H1 (cell line): ENCODE measurements around the gene CLASP2. TPM values are rescaled to one million over a fixed set of nuclear protein-coding genes. Genes with fewer than 3 reads are reported as not detected.
"Not testable (repeated sequence)": the region's sequence is repeated elsewhere in the genome, so short reads cannot be mapped to it uniquely, and the experiment has no call there.

Source experiments
- CTCF ChIA-PET: fragments of 300-600 bp; sonication (Branson Sonifier 250); formaldehyde crosslinking; loops from one replicate; lab custom pipeline; 2021; ENCODE audit not compliant: partially characterized antibody; lab: Charles Lee
- POLR2A ChIA-PET: fragments of 300-600 bp; sonication (Branson Sonifier 250); formaldehyde crosslinking; loops from one replicate; lab custom pipeline; 2021; ENCODE audit warnings: inconsistent platforms; ENCODE audit not compliant: partially characterized antibody; lab: Charles Lee
- DNase-seq, 2 experiments: peaks; one replicate each; pipeline versions ENCODE4 v3.0.0 to v3.0.0-alpha.2; 2010 to 2022; ENCODE audit warnings: low spot score in 2 of 2, low read depth in 1 of 2, mixed read lengths in 1 of 2
- FAIRE-seq: peaks from 2 replicates; lab custom pipeline; 2011; peaks lifted over from hg19 to GRCh38; lab: Jason Lieb, UNC
- H2AFZ ChIP-seq: 2 replicates; pipeline ENCODE4 v1.8.1; 2012; ENCODE audit warnings: low read length, inconsistent platforms
- H2AK5ac ChIP-seq: 2 replicates; pipeline ENCODE4 v1.6.1; 2013; ENCODE audit warnings: low read depth, low read length
- H2BK120ac ChIP-seq: replicated peaks from 2 replicates; pipeline ENCODE3; 2013; ENCODE audit warnings: low read depth, low read length, inconsistent platforms
- H2BK12ac ChIP-seq: 2 replicates; pipeline ENCODE4 v1.6.1; 2013; ENCODE audit warnings: low read depth, low read length
- H2BK15ac ChIP-seq: 2 replicates; pipeline ENCODE4 v1.6.1; 2013; ENCODE audit warnings: low read length
- H2BK20ac ChIP-seq: 2 replicates; pipeline ENCODE4 v1.6.1; 2013; ENCODE audit warnings: low read length
- H2BK5ac ChIP-seq: 2 replicates; pipeline ENCODE4 v1.6.1; 2013; ENCODE audit warnings: low read depth, low read length
- H3K14ac ChIP-seq: 2 replicates; pipeline ENCODE4 v1.6.1; 2013; ENCODE audit warnings: inconsistent platforms; ENCODE audit not compliant: insufficient read length
- H3K18ac ChIP-seq: 2 replicates; pipeline ENCODE4 v1.6.1; 2013; ENCODE audit warnings: low read length; ENCODE audit errors: extremely low read depth
- H3K23ac ChIP-seq: 2 replicates; pipeline ENCODE4 v1.6.1; 2013; ENCODE audit warnings: inconsistent platforms; ENCODE audit not compliant: insufficient read length
- H3K23me2 ChIP-seq: 2 replicates; pipeline ENCODE4 v1.6.1; 2013; ENCODE audit warnings: low read depth, low read length
- H3K27ac ChIP-seq: 2 replicates; pipeline ENCODE4 v1.6.1; 2011; ENCODE audit warnings: low read depth, low read length, inconsistent platforms
- H3K27me3 ChIP-seq, 4 experiments: replicated peaks in 1 of 4; 1 replicate in 1 of 4; 2 replicates in 3 of 4; pipeline versions ENCODE4 v1.6.1 to v1.8.1; 2011 to 2013; ENCODE audit warnings: low read length in 3 of 4, mild to moderate bottlenecking in 3 of 4, inconsistent platforms in 2 of 4, mixed read lengths in 2 of 4, moderate library complexity in 1 of 4; ENCODE audit not compliant: control insufficient read depth in 3 of 4, insufficient read depth in 3 of 4; ENCODE audit errors: extremely low read depth in 1 of 4
- H3K36me3 ChIP-seq, 4 experiments: 2 replicates each; pipeline versions ENCODE4 v1.6.1 to v1.8.1; 2011 to 2013; ENCODE audit warnings: mild to moderate bottlenecking in 4 of 4, low read length in 3 of 4, moderate library complexity in 2 of 4, control low read depth in 1 of 4, inconsistent platforms in 1 of 4; ENCODE audit not compliant: insufficient read depth in 4 of 4, control insufficient read depth in 2 of 4
- H3K4ac ChIP-seq: replicated peaks from 2 replicates; pipeline ENCODE3; 2013; ENCODE audit warnings: low read length, low read depth, mixed read lengths, inconsistent platforms; ENCODE audit not compliant: insufficient read length
- H3K4me1 ChIP-seq, 4 experiments: replicated peaks in 1 of 4; 1 replicate in 1 of 4; 2 replicates in 3 of 4; pipeline versions ENCODE4 v1.6.1 to v1.8.1; 2011 to 2013; ENCODE audit warnings: low read length in 3 of 4, inconsistent platforms in 2 of 4, mixed read lengths in 1 of 4; ENCODE audit not compliant: insufficient read depth in 4 of 4, control insufficient read depth in 3 of 4
- H3K4me2 ChIP-seq, 2 experiments: 2 replicates each; pipeline versions ENCODE4 v1.6.1 to v1.8.1; 2011 to 2013; ENCODE audit warnings: low read depth in 2 of 2, low read length in 2 of 2, control low read depth in 1 of 2, inconsistent platforms in 1 of 2, mild to moderate bottlenecking in 1 of 2; ENCODE audit not compliant: insufficient read depth in 1 of 2
- H3K4me3 ChIP-seq, 4 experiments: fragments of 200-600, 300-600 bp in 1 of 4; sonication (generic), shearing (Covaris generic), sonication (Bioruptor Twin) in 1 of 4; 2 replicates each; pipeline versions ENCODE4 v1.5.1 to v1.8.1; 2011 to 2016; ENCODE audit warnings: low read length in 4 of 4, low read depth in 3 of 4, control low read depth in 2 of 4, inconsistent platforms in 2 of 4, mild to moderate bottlenecking in 2 of 4, mixed read lengths in 1 of 4, moderate library complexity in 1 of 4; ENCODE audit not compliant: insufficient read depth in 2 of 4; ENCODE audit errors: extremely low read depth in 1 of 4
- H3K56ac ChIP-seq: replicated peaks from 2 replicates; pipeline ENCODE3; 2013; ENCODE audit warnings: low read depth, mild to moderate bottlenecking, mixed read lengths, low read length, inconsistent platforms; ENCODE audit not compliant: insufficient read length
- H3K79me1 ChIP-seq: 2 replicates; pipeline ENCODE4 v1.6.1; 2013; ENCODE audit warnings: low read depth, low read length, control low read depth
- H3K79me2 ChIP-seq, 2 experiments: 2 replicates each; pipeline versions ENCODE4 v1.6.1 to v1.8.1; 2012 to 2013; ENCODE audit warnings: low read length in 2 of 2, mild to moderate bottlenecking in 2 of 2, inconsistent platforms in 1 of 2; ENCODE audit not compliant: insufficient read depth in 2 of 2, control insufficient read depth in 1 of 2
- H3K9ac ChIP-seq, 4 experiments: replicated peaks in 1 of 4; 1 replicate in 1 of 4; 2 replicates in 3 of 4; pipeline versions ENCODE4 v1.6.1 to v1.8.1; 2011 to 2013; ENCODE audit warnings: low read depth in 3 of 4, low read length in 3 of 4, control low read depth in 2 of 4, mild to moderate bottlenecking in 2 of 4, moderate library complexity in 2 of 4, inconsistent platforms in 1 of 4; ENCODE audit errors: extremely low read depth in 1 of 4
- H3K9me3 ChIP-seq, 2 experiments: 2 replicates each; pipeline versions ENCODE4 v1.6.1 to v1.8.1; 2012 to 2013; ENCODE audit warnings: mild to moderate bottlenecking in 2 of 2, moderate library complexity in 2 of 2, control low read depth in 1 of 2, inconsistent platforms in 1 of 2, low read depth in 1 of 2, low read length in 1 of 2, mixed read lengths in 1 of 2; ENCODE audit not compliant: insufficient read depth in 2 of 2
- H4K20me1 ChIP-seq, 2 experiments: replicated peaks in 1 of 2; 2 replicates each; pipeline versions ENCODE3 to v1.8.1; 2011 to 2013; ENCODE audit warnings: inconsistent platforms in 2 of 2, low read length in 2 of 2, mild to moderate bottlenecking in 1 of 2; ENCODE audit not compliant: insufficient read depth in 2 of 2, control insufficient read depth in 1 of 2
- H4K5ac ChIP-seq: 2 replicates; pipeline ENCODE4 v1.6.1; 2013; ENCODE audit warnings: low read length, low read depth, mixed read lengths, inconsistent platforms; ENCODE audit not compliant: insufficient read length
- H4K8ac ChIP-seq: 2 replicates; pipeline ENCODE4 v1.8.0; 2013; ENCODE audit warnings: mild to moderate bottlenecking, moderate library complexity, low read length, inconsistent platforms; ENCODE audit not compliant: insufficient read depth; ENCODE audit errors: extremely low read depth
- H4K91ac ChIP-seq: replicated peaks from 2 replicates; pipeline ENCODE3; 2013; ENCODE audit warnings: low read length, mixed read lengths, inconsistent platforms; ENCODE audit not compliant: insufficient read length
- BACH1 ChIP-seq: IDR thresholded peaks from 2 replicates; pipeline ENCODE4 v1.6.1; 2012; ENCODE audit warnings: low read length, improper control_type of control experiment
- CEBPB ChIP-seq: IDR thresholded peaks from 2 replicates; pipeline ENCODE4 v1.6.1; 2012; ENCODE audit warnings: low read depth, low read length
- CREB1 ChIP-seq: IDR thresholded peaks from 2 replicates; pipeline ENCODE4 v1.6.1; 2012; ENCODE audit warnings: inconsistent platforms
- MAX ChIP-seq: IDR thresholded peaks from 2 replicates; pipeline ENCODE4 v1.6.1; 2012; ENCODE audit warnings: inconsistent platforms
- PHF8 ChIP-seq: fragments of 200-600 bp; sonication (generic); conservative IDR thresholded peaks from 2 replicates; pipeline ENCODE4 v1.7.1; 2012; ENCODE audit warnings: low read depth, mild to moderate bottlenecking, inconsistent platforms, low read length, moderate library complexity
- ZNF274 ChIP-seq: IDR thresholded peaks from 2 replicates; pipeline ENCODE4 v1.7.0; 2012; ENCODE audit warnings: low read length, borderline replicate concordance; ENCODE audit errors: extremely low read depth
- WGBS, 2 experiments: shearing (Covaris generic) in 1 of 2; methylation state at CpG; one replicate each; pipeline versions ENCODE4 v1.1.6 to v1.1.7; 2013 to 2015; ENCODE audit warnings: low lambda C conversion rate in 2 of 2, mixed read lengths in 2 of 2, inconsistent platforms in 1 of 2, low coverage in 1 of 2, missing lambda C conversion rate in 1 of 2; ENCODE audit not compliant: insufficient replicate concordance in 2 of 2, insufficient coverage in 1 of 2, insufficient read length in 1 of 2; ENCODE audit errors: extremely low coverage in 1 of 2, missing lambda C conversion rate in 1 of 2; 5-methylcytosine and 5-hydroxymethylcytosine counted together
- polyA plus RNA-seq, 7 experiments: library from polyadenylated mRNA; depleted of rRNA in 3 of 7; stranded (reverse) in 5 of 7; unstranded in 2 of 7; fragments of >200 nt in 5 of 7; fragments of 200-250 nt in 2 of 7; gene quantifications; 1 replicate in 5 of 7; 2 replicates in 1 of 7; 4 replicates in 1 of 7; pipeline versions ENCODE4 v1.2.1 to v1.2.3, GENCODE V29; 2011 to 2013; ENCODE audit warnings: missing spikeins in 2 of 7, mixed read lengths in 2 of 7
- total RNA-seq: library from RNA; stranded (reverse); fragmentation: NEBNext Ultra II Directional; extraction: Animal tissue kit (Norgen Biotek cat#: 25700); gene quantifications from 2 replicates; pipeline ENCODE4 v1.2.1, GENCODE V29; 2021
- TF ChIP-seq, protein P1 (sequence below): IDR thresholded peaks from 2 replicates; pipeline ENCODE4 v1.6.1; 2012; ENCODE audit warnings: inconsistent platforms

The CLASP2 gene
- total and polyA plus RNA-seq, 2 of the 8 experiments (the other 6 are each of a cell fraction or from before 2014, with no cell fraction given): 21.7 to 58.0 TPM

DNA sequence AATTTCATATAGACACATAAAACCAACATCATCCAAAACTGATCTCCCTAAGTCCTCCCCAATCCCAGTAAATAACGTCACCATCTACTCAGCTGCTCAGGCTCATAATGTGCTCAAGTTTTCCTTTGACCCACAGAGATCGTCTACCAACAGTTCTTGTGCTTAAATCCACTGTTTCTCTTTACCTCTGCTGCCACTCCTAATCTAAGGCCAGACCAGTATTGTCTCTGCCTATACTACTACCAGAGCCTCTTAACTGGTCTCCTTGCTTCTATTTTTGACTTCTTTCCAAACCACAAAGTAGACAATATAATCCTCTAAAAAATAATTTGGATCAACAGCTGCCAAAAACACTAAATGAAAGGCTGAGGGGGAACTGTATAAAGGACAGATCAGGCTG is 65.3 kb downstream of the CLASP2 start (continued):
- no peak for TF ChIP-seq ZNF274
- no peak for TF ChIP-seq MAX
- no peak for TF ChIP-seq CEBPB
- no peak for TF ChIP-seq BACH1
- TF ChIP-seq, protein P1, sequence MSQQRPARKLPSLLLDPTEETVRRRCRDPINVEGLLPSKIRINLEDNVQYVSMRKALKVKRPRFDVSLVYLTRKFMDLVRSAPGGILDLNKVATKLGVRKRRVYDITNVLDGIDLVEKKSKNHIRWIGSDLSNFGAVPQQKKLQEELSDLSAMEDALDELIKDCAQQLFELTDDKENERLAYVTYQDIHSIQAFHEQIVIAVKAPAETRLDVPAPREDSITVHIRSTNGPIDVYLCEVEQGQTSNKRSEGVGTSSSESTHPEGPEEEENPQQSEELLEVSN: no peak
- TF ChIP-seq CREB1: no peak
- no peak for TF ChIP-seq PHF8

- POLR2A ChIA-PET, H4K91ac ChIP-seq, H3K4me2 ChIP-seq, H3K4me1 ChIP-seq, H3K23me2 ChIP-seq, H4K5ac ChIP-seq, H2BK20ac ChIP-seq, H3K4me3 ChIP-seq, H3K56ac ChIP-seq, H4K8ac ChIP-seq, H3K79me1 ChIP-seq, H3K18ac ChIP-seq, H3K14ac ChIP-seq, FAIRE-seq, H3K9ac ChIP-seq, H2BK5ac ChIP-seq, H2AK5ac ChIP-seq, H2BK15ac ChIP-seq, H2BK12ac ChIP-seq, H2AFZ ChIP-seq, DNase-seq, H3K23ac ChIP-seq, H3K36me3 ChIP-seq, H3K9me3 ChIP-seq, H2BK120ac ChIP-seq, H3K27me3 ChIP-seq, H3K4ac ChIP-seq, H3K27ac ChIP-seq, H4K20me1 ChIP-seq: not testable (repeated sequence)
- WGBS, 2 experiments: 91% methylated on average over 3 of the region's 4 CpGs; no CpG with 5 or more reads in 1 of the 2 experiments
- CTCF ChIA-PET: interaction anchor here (0.6 kb wide), 1 partner anchor 271 kb away, joined by 3 read pairs; no protein-coding TSS in a partner anchor
- H3K79me2 ChIP-seq: peaks cover 0 to 40% of the 10 kb centered on the region in 2 experiments; a peak in 2 of 4 replicates
Observed at GRCh38 chr3:33651101-33651500, 67.0 kb downstream of the CLASP2 start.
